Measurements from ENCODE around the gene PBX3. TPM values are rescaled to one million over a fixed set of nuclear protein-coding genes. Genes with fewer than 3 reads are reported as not detected.

The PBX3 gene
- total RNA-seq, 1 experiment from 2014 or later, result 10.4 TPM

DNA sequence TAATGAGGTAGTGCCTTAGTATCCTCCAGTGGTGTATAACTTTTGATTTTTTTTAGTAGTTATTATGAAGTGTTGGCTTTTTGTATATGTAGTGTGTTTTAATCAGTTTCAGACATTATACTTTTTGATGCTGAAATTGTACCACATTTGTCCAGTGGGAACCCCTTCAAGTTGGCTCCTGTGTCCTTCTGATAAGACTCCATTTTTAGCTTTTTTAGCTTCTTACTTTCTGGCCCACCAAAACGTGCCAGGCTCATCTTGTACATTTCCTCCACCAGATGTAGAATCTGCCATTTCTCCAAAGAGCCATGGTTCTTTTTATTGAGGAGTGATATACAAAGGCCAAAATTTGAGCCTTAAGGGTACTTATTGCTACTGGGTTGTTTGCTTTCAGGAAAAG, 84.4 kb downstream of the PBX3 start:
- no peak for DNase-seq (ENCODE audit: low read depth, low spot score)
- in situ Hi-C loops (cut with HindIII; ENCODE audit: low pct_unique_long_range_greater_than_20kb, low sequenced_read_pairs), result no loop called here

DNA sequence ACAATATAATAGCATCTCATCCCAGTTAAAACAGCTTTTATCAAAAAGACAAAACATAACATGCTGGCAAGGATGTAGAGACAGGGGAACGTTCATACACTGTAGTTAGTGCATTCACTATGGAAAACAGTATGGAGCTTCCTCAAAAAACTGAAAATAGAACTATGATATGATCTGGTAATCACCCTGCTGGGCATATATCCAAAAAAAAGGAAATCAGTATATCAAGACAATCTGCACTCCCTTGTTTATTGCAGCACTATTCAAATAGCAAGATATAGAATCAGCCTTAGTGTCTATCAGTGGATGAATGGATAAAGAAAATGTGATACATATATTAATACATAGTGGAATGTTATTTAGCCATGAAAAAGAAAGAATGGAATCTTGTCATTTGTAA, 88.5 kb downstream of the PBX3 start:
- in situ Hi-C loops (cut with HindIII; ENCODE audit: low pct_unique_long_range_greater_than_20kb, low sequenced_read_pairs), result no loop called here
- DNase-seq (ENCODE audit: low read depth, low spot score), result no peak

DNA sequence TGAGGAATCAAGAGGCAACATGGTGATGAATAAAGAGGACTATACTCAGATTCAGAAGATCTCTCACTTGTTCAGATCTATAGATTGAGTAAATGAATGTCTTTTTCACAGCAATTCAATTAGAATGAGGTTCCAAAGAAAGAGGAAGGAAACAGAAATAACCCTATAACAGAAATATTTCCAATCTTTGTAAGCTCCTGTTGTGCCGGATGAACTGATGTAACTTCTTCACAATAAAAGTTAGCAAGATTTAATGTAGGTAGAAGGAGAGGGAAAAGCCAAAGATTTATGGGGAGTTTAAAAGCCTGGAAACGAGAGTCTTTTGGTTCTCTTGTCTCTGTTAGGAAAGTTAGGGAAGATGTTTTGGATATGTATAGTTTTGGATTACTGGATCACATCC, 92.1 kb downstream of the PBX3 start:
- in situ Hi-C loops (cut with HindIII; ENCODE audit: low pct_unique_long_range_greater_than_20kb, low sequenced_read_pairs), result no loop called here
- DNase-seq (ENCODE audit: low read depth, low spot score), result no peak

DNA sequence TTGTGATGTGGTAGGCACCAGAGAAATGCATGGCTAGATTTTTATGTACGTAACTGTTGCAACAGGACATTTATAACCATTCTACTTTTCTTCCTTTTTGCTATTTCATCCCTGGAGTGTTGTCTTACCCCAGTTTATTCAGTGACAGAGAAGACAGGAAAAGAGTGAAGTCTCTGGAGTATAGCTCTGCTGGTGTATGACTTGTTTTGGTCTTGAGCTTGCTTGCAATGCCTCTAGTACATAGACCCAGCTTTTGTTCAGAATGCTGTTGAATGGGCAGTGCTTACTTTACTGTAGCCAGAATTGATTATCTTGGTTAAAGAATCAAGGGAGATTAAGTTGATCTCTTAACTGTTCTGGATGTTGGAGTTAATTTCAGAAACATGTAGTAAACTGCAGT, 94.3 kb downstream of the PBX3 start:
- DNase-seq (ENCODE audit: low read depth, low spot score), result no peak
- in situ Hi-C loops (cut with HindIII; ENCODE audit: low pct_unique_long_range_greater_than_20kb, low sequenced_read_pairs), result no loop called here

DNA sequence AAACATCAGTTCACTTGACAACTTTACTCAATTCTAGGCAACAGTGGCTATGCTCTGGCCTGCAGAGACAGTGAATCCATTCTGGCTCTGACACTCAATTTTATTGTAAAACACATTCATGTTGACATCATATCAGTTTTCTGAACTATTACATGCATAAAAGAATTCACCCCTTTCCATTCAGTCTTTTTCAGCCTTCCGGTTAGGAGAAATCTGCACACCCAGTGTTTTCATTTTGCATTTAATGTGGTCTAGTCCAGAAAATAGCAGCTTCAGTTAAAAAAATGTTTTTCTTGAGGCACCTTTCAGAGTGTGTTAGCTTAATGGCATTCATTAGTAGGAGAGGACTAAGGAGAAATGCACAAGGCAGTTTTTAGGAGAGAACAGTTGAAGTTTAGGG, 95.1 kb downstream of the PBX3 start:
- no peak for DNase-seq (ENCODE audit: low read depth, low spot score)
- in situ Hi-C loops (cut with HindIII; ENCODE audit: low pct_unique_long_range_greater_than_20kb, low sequenced_read_pairs), result no loop called here

DNA sequence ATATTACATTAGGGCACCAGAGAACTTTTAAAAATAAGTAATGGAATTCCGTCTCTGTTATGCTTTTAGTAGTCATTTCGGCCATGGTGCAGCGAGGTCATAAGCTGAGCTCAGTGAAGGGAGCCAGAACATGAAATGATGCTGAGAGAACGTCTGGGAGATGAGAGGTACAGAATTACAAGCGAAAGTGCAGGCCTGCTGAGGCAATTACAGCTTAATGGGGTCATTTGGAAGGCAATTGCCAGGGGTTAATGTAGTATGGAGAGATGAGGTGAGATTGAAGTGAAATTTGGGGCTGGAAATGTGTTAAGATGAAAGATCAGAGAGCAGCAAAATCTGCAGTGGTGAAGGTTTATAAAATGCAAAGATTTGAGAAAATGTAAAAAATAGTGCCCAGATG, 96.5 kb downstream of the PBX3 start:
- in situ Hi-C loops (cut with HindIII; ENCODE audit: low pct_unique_long_range_greater_than_20kb, low sequenced_read_pairs), result no loop called here
- DNase-seq (ENCODE audit: low read depth, low spot score), result no peak

DNA sequence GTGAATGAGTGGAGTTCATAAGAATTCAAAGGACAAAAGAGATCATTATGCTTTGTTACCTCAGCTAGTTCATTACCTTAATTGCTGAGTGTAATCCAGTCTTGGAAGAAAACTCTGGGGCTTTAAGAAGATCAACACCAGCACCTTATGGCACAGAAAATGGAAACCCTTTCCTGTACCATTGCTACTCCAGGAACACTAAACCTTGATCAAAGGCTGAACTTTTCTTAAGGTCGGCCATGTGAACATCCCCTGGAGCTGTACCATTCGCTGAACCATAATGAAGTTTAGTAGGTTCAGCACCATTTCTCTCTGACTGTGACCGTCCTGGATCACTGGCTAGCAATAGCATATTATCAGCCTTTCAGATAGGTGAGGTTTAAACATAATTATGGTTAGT, 97.4 kb downstream of the PBX3 start:
- in situ Hi-C loops (cut with HindIII; ENCODE audit: low pct_unique_long_range_greater_than_20kb, low sequenced_read_pairs), result no loop called here
- DNase-seq (ENCODE audit: low read depth, low spot score), result no peak

DNA sequence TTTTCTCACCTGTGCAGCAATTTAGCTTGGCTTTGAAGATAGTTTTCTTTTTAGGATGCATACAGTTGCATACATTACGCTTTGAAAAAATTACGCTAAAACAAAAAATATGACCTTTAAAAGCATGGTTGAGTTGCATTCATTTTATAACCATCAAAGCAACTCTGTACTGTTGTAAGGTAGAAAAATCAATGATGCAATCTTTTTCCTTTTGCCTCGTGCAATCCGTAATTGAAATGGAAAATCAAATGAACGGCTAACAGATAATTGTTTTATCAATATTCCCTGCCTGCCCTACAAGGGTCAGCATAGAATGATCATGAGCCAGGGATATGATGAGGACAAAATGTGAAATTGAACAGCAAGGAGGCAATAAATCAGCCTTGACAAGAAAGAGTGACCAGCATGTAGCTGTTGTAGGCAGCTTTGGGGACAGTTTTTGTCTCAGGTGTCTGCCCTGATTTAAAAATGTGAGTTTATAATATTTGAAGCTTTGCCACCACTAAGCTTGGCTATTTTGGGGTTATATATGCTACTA, 98.2 kb downstream of the PBX3 start:
- no peak for DNase-seq (ENCODE audit: low read depth, low spot score)
- in situ Hi-C loops (cut with HindIII; ENCODE audit: low pct_unique_long_range_greater_than_20kb, low sequenced_read_pairs), result no loop called here

DNA sequence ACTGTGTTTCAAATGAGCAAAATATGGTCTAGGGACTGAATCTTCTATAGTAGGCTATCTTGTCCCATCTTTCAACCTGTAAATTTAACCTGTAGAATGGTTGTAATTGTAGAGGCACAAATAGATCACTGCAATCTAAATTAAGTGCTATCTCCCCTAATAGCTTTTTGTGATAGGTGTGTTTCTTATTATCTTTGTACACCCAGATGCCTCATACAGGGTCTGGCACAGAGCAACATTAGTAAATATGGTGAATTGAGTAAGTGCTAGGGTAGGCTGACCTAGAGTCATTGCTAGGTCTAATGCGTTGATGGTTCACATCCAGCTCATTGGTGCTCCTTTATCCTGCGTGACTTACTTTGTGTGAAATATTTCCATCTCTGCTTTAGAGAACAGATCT, 100.6 kb downstream of the PBX3 start:
- in situ Hi-C loops (cut with HindIII; ENCODE audit: low pct_unique_long_range_greater_than_20kb, low sequenced_read_pairs), result no loop called here
- no peak for DNase-seq (ENCODE audit: low read depth, low spot score)

DNA sequence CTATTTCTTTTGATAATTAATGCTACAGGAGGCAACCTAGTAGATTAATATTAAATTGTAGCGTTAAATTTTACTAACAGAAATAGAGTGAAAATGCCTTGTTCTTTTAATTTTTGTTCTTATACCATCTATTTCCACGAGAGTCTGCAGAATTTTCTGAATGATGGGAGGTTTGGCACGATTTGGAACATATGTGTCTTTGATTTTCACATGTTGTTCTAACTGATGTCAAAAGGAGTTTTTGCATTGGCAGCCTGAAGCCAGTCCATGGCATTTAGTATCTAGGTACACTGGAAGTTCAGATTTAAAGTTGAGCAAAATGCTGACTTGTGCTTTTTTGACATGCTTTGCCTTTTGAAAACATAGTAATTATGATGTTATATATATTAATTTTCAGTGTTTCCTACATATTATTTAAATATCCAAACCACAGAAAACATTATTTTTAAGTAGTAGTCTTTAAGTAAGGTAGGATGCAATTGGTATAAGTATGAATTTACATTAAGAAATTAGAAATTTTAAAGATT, 103.0 kb downstream of the PBX3 start:
- DNase-seq (ENCODE audit: low read depth, low spot score), result no peak
- in situ Hi-C loops (cut with HindIII; ENCODE audit: low pct_unique_long_range_greater_than_20kb, low sequenced_read_pairs), result no loop called here

DNA sequence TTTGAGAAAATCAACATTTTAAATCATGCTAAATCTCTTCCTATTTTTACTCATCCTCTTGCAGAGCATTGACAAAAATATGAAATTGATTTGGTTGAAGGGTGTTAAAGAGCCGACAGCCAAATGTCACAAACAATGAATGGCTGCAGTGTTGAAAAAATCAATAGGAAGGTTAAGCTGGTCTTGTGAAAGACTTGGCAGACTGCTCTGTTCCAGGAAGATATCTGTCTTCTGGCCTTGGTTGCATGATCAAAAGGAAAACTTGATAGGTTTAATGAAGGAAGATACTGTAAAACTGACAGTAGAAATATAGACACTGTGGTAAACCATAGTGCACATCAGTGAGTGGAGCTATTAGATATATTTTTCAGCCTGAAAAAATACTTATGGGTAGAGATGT, 103.6 kb downstream of the PBX3 start:
- in situ Hi-C loops (cut with HindIII; ENCODE audit: low pct_unique_long_range_greater_than_20kb, low sequenced_read_pairs), result no loop called here
- DNase-seq (ENCODE audit: low read depth, low spot score), result peak; percentile 81

DNA sequence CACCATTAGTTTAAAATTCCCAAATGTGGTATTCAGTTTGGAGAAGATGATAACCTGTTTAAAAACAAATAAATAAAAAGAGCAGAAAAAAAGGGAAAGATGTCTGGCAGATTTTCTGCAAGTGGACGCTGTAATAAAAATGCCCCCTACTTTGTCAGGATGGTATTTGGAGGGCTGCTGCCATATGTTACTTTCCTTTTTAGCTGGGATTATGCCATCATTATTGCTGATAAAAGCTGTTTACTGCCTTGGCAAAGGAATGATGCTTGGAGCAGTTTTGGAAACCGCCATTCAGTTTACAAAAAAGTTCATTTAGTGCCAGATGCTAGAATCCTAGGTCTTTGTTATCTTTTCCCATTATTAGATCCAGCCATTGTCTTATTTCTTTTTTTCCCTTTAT, 104.8 kb downstream of the PBX3 start:
- no peak for DNase-seq (ENCODE audit: low read depth, low spot score)

DNA sequence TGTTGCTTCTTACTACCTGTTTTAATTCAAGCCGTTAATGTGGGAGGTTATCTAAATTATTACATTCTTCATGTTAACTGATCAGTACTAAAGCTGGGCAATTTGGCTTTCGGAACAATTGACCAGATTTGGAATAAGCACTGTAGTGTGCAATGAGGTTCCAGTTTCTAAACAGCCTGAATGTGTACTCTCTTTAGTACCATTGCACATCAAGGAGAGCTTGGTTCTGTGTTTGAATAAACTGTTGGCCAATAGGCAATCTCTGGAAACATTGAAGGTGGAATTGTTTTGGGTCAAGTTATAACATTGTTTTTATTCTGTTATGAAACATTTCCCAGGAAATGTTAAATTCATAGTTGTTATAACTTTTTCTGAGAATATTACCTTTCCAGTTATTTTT, 105.2 kb downstream of the PBX3 start:
- in situ Hi-C loops (cut with HindIII; ENCODE audit: low pct_unique_long_range_greater_than_20kb, low sequenced_read_pairs), result no loop called here
- DNase-seq (ENCODE audit: low read depth, low spot score), result no peak

More for the DNA sequence above, 104.8 kb downstream of the PBX3 start:
- in situ Hi-C loops (cut with HindIII; ENCODE audit: low pct_unique_long_range_greater_than_20kb, low sequenced_read_pairs), result no loop called here

DNA sequence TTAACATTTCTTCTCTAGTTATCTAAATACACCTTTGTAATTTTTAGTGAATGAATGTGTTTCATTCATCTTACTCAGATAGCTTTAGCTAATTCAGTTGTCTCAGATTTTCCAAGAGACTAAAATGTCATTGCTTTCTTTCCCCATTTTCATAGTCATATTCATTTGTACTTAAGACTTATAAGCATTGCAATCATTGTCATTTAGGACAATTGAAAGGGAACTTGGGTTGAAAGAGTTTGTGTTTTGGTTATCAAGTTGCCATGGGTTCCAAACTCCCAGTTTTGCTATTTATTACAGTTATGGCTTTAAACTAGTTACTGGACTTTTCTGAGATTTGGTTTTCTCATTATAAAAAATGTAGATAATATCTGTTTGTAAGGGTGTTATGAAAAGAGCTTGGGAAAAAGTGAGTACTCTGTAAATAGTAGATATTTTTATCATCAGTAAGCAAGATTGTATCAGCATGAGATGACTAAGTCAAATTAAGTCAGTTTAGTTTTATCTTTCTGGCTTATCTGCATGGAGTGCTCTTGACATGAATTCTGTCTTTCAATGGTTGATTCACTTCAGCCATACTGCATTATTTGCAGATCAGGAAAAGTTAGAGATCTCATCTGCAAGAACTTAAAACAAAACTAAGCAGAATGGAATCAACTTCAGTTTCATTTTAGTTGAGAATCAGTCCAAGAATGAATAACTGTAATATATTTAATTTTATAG, 107.5 kb downstream of the PBX3 start:
- no peak for DNase-seq (ENCODE audit: low read depth, low spot score)
- in situ Hi-C loops (cut with HindIII; ENCODE audit: low pct_unique_long_range_greater_than_20kb, low sequenced_read_pairs), result no loop called here

DNA sequence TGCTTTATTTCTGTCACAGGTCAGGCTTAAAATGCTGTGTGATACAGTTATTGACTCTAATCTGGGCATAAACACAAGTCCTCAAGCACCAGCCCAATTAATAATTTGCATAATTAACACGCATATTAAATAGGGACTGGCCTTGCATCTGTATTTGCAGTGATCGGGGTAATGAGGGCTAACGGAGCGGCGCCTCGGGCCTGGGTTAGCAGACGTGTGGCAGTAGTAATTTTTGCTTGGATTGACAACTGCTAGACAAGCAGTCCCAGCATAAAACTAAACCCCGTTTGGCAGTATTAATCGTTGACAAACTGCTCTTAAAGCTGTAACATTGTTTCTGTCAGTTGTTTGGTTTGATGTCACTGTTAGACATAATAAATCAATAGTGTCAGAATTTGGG, 109.2 kb downstream of the PBX3 start:
- in situ Hi-C loops (cut with HindIII; ENCODE audit: low pct_unique_long_range_greater_than_20kb, low sequenced_read_pairs), result no loop called here
- no peak for DNase-seq (ENCODE audit: low read depth, low spot score)

DNA sequence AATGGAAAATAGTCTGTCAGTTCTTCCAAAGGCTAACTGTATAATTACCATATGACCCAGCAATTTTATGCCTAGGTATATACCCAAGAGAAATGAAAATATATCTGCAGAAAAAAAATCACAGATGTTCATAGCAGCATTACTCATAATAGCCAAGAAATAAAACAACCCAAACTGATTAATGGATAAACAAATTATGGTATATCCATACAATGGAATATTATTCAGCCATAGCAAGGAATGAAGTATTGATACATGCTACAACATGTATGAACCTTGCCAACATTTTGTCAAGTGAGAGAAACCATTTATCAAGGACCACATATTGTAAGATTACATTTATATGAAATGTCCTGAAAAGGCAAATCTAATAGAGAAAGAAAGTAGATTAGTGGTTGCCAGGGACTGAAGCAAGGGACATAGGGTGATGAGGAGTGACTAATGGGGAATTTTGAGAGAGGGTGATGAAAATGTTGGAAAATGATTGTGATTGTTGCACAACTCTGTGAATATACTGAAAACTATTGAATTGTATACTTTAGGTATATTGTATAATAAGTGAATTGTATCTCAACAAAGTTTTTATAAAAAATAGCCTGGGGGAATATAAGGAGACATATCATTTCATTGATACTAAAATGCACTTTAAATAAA, 114.4 kb downstream of the PBX3 start:
- in situ Hi-C loops (cut with HindIII; ENCODE audit: low pct_unique_long_range_greater_than_20kb, low sequenced_read_pairs), result no loop called here
- no peak for DNase-seq (ENCODE audit: low read depth, low spot score)

DNA sequence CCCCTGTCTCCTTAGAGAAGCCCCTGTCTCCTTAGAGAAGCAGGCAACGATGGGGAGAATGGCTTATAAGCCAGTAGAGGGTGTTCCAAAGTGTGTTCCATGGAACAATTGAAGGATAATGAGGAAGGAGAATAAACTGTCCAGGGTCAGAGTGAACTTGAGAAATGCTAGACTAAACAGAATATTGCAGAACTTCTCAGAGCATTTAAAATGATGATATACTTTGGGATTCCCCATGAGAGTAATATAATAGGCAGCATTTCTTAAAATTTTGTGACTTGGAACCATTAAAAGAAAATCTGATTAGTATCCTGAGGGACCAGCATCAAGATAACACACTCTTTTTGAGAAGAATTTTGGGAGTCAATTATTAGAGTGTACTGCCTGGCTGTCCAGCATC, 116.8 kb downstream of the PBX3 start:
- no peak for DNase-seq (ENCODE audit: low read depth, low spot score)
- in situ Hi-C loops (cut with HindIII; ENCODE audit: low pct_unique_long_range_greater_than_20kb, low sequenced_read_pairs), result no loop called here

DNA sequence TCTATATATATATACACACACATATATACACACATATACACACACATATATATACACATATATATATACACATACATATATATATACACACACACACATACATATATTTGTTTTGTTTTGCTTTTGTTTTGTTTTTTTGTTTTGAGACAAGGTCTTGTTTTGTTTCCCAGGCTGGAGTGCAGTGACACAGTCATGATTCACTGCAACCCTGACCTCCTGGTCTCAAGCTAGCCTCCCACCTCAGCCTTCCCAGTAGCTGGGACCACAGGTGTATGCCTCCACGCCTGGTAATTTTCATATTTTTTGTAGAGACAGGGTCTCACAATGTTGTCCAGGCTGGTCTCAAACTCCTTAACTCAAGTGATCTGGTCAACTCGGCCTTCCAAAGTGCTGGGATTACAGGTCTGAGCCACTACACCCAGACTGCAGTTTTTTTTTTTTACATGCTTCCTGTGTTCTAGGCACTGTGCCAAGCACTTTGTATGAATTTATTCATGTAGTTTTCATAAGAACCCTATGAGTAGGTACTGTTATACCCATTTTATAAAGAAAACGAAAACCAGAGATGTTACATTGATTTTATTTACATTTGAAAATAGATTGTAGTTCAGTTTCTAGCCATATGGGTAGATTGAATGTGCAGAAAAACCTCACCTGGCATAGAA, 120.7 kb downstream of the PBX3 start:
- in situ Hi-C loops (cut with HindIII; ENCODE audit: low pct_unique_long_range_greater_than_20kb, low sequenced_read_pairs), result no loop called here
- no peak for DNase-seq (ENCODE audit: low read depth, low spot score)
